ENCODE results near the gene UBE3D. TPM values are rescaled to one million over a fixed set of nuclear protein-coding genes. Genes with fewer than 3 reads are reported as not detected.

The UBE3D gene
- total RNA-seq, 1 donor from 2014 or later = 12.0 TPM

- no peaks in the 10 kb centered on the region for H3K36me3 Mint-ChIP-seq
- H3K4me1 Mint-ChIP-seq = peaks cover 21% of the 10 kb centered on the region
- H3K27ac Mint-ChIP-seq = no peak overlapping the region
- no peak overlapping the region for H3K4me3 Mint-ChIP-seq
- H3K27me3 Mint-ChIP-seq (ENCODE audit: low read depth) = no peaks in the 10 kb centered on the region
- H3K9me3 Mint-ChIP-seq = peaks cover 2% of the 10 kb centered on the region
- no peak for TF ChIP-seq CTCF (IDR thresholded peaks at IDR 0.05; ENCODE audit: unreplicated experiment)
- DNase-seq (ENCODE audit: low spot score in 2 of 2, unreplicated experiment in 2 of 2) = no peak
These were observed 77.7 kb downstream of the UBE3D start for GRCh38 chr6:82987951-82988350.

- DNase-seq (ENCODE audit: low spot score in 2 of 2, unreplicated experiment in 2 of 2) = no peak
- TF ChIP-seq CTCF (IDR thresholded peaks at IDR 0.05; ENCODE audit: unreplicated experiment) = no peak
- Mint-ChIP-seq H3K9me3 (no peaks in the 10 kb centered on the region), H3K27ac (no peak overlapping the region), H3K4me1 (peaks cover 21% of the 10 kb centered on the region), H3K4me3 (no peak overlapping the region), H3K27me3 (ENCODE audit: low read depth) (no peaks in the 10 kb centered on the region), H3K36me3 (no peaks in the 10 kb centered on the region)
These were observed 78.2 kb downstream of the UBE3D start for GRCh38 chr6:82987416-82987815.

- Mint-ChIP-seq H3K27me3 (ENCODE audit: low read depth) (no peaks in the 10 kb centered on the region), H3K27ac (no peak overlapping the region), H3K9me3 (no peaks in the 10 kb centered on the region), H3K4me1 (peaks cover 18% of the 10 kb centered on the region), H3K36me3 (no peaks in the 10 kb centered on the region), H3K4me3 (no peak overlapping the region)
- TF ChIP-seq CTCF (IDR thresholded peaks at IDR 0.05; ENCODE audit: unreplicated experiment) = no peak
- no peak for DNase-seq (ENCODE audit: low spot score in 2 of 2, unreplicated experiment in 2 of 2)
These were observed 80.9 kb downstream of the UBE3D start for GRCh38 chr6:82984720-82985119.

GRCh38 chr6:82980086-82980485, 85.6 kb downstream of the UBE3D start:
- TF ChIP-seq CTCF (IDR thresholded peaks at IDR 0.05; ENCODE audit: unreplicated experiment) = no peak
- Mint-ChIP-seq H3K27me3 (ENCODE audit: low read depth) (no peaks in the 10 kb centered on the region), H3K4me1 (no peaks in the 10 kb centered on the region), H3K27ac (no peak overlapping the region), H3K9me3 (no peaks in the 10 kb centered on the region), H3K4me3 (no peak overlapping the region), H3K36me3 (peaks cover 1% of the 10 kb centered on the region)
- no peak for DNase-seq (ENCODE audit: low spot score in 2 of 2, unreplicated experiment in 2 of 2)

- H3K4me1 Mint-ChIP-seq = no peaks in the 10 kb centered on the region
- H3K27me3 Mint-ChIP-seq (ENCODE audit: low read depth) = no peaks in the 10 kb centered on the region
- TF ChIP-seq CTCF (IDR thresholded peaks at IDR 0.05; ENCODE audit: unreplicated experiment) = no peak
- peaks cover 1% of the 10 kb centered on the region for H3K36me3 Mint-ChIP-seq
- H3K27ac Mint-ChIP-seq = no peak overlapping the region
- no peak overlapping the region for H3K4me3 Mint-ChIP-seq
- DNase-seq (ENCODE audit: low spot score in 2 of 2, unreplicated experiment in 2 of 2) = no peak
- no peaks in the 10 kb centered on the region for H3K9me3 Mint-ChIP-seq
These were observed 86.0 kb downstream of the UBE3D start for GRCh38 chr6:82979657-82980056.

GRCh38 chr6:82978362-82978945, 87.2 kb downstream of the UBE3D start:
- Mint-ChIP-seq H3K4me1 (no peaks in the 10 kb centered on the region), H3K27ac (no peak overlapping the region), H3K36me3 (peaks cover 1% of the 10 kb centered on the region), H3K27me3 (ENCODE audit: low read depth) (no peaks in the 10 kb centered on the region), H3K9me3 (no peaks in the 10 kb centered on the region), H3K4me3 (no peak overlapping the region)
- TF ChIP-seq CTCF (IDR thresholded peaks at IDR 0.05; ENCODE audit: unreplicated experiment) = no peak
- no peak for DNase-seq (ENCODE audit: low spot score in 2 of 2, unreplicated experiment in 2 of 2)

All from mesothelial cell of epicardium (in vitro differentiated cells).